ENCODE measurements around the gene AGAP1.
"Not testable (repeated sequence)": the region's sequence is repeated elsewhere in the genome, so short reads cannot be mapped to it uniquely, and the experiment has no call there.

Gene AGAP1

DNA sequence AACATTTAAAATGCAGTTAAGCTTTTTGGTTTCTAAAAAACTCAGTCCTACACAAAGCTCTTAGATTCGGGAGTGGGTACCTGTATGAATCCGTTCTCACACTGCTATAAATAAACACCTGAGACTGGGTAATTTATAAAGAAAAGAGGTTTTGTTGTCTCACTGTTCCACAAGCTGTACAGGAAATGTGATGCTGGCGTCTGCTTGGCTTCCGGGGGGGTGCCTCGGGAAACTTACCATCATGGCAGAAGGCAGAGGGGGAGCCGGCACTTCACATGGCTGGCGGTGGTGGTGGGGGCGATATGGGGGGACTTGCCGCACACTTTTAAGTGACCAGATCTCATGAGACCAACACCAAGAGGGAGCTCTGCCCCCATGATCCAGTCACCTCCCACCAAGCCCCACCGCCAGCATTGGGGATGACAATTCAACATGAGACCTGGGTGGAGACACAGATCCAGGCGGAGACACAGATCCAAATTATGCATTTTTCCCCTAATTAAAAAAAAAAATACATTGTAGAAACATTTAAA lies 451.8 kb downstream of the AGAP1 start:
- DNase-seq (ENCODE audit: low spot score) = no peak

DNA sequence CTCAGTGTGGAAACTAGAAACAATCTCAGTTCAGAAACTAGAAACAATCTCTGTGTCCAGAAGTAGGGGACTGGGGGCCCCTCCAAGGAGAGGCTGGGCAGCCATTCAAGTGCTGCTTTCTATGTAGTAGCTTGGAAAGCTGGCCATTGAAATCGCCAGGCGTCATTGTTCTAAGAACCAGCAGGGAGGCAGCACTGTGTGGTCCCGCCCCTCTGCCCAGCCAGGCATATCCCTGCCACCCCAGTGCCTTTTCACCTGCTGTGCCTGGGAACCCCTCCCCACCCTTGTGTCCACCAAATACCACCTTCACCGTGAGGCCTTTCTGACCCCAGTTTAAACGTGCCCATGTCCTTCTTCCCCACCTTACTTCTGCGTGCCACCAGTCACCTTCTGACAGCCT lies 452.7 kb downstream of the AGAP1 start:
- no peak for DNase-seq (ENCODE audit: low spot score)

DNA sequence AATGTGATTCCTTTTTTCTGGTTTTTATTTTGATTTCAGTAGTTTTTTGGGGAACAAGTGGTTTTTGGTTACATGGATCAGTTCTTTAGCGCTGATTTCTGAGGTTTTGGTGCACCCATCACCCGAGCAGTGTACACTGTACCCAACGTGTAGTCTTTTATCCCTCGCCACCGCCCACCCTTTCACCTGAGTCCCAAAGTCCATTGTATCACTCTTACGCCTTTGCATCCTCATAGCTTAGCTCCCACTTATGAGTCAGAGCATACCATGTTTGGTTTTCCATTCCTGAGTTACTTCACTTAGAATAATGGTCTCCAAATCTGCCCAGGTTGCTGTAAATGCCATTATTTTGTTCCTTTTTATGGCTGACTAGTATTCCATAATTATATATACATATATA lies 453.2 kb downstream of the AGAP1 start:
- DNase-seq (ENCODE audit: low spot score) = not testable (repeated sequence)

DNA sequence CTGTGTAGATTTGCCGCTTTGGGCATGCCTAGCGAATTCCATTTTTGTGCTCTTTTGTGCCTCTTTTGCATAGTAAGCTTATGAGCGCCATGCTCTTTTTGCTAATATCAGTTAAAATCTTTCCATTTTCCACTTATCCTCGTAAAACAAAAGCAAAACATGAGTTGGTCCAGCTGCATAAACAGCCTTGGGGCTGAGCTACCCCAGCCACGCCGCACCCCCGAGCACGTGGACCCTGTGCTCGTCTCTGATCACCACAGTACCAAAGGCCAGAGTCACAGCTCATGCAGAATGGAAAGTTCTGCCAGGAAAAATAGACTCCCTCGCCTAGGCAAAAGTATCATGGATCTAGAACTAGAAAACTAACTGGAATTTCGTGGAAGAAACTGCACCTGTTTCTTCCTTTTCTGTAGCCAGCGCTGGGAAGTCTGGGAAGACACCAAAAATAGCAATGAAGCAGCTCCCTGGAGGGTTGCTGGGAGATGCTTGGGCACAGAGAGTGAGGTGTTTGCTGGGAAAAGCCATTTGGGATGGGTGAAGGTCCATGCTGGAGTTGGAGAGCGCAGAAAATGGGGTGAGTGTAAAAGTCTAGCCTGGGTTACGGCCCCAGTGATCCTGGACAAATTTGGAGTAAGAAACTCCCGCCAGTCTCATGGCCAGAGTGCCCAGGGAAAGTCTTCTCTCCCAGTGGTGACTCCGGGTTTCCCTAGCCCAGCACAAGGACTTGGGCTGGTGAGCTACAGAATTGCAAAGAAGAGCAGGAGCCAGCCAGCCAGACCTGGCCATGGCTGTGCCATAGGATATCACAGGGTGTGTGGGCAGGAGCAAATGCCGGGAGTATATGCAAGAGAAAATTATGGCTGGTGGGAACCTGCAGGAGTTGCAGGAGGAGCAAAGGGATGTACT lies 456.0 kb downstream of the AGAP1 start:
- DNase-seq (ENCODE audit: low spot score) = no peak

DNA sequence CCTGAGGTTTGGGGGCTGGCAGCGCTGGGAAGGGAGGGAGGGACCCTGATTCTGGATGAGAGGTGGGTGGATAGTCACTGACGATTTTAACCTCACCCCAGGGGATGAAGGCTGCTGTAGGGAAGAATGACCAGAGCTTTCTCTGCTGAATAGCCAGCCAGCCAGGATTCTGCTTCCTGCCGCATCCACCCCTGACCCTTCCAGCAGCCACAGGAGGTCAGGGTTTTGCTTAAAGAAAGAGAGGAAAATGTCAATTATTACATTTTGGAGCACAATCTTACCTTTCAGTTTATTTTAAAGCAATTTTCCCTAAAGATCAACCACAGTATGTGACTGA lies 456.6 kb downstream of the AGAP1 start:
- no peak for DNase-seq (ENCODE audit: low spot score)

DNA sequence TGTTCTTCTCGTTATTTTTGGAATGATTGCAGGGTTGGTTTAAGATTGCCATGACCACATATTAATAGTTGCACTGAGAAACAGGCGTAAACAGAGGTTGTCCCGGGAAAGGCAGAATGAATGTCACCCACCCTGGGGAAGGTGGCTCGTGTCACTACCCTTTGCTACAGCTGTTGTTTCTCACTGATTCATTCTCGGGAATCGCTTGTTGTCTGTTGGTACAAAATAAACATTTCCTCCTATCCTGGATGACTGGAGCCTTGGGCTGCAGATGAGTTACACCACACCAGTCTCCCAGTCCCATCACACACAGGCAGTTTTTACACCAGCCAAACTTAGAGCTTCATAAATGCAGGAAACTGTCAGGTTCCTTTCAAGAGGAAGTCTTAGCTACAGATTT lies 457.6 kb downstream of the AGAP1 start:
- DNase-seq (ENCODE audit: low spot score) = no peak

DNA sequence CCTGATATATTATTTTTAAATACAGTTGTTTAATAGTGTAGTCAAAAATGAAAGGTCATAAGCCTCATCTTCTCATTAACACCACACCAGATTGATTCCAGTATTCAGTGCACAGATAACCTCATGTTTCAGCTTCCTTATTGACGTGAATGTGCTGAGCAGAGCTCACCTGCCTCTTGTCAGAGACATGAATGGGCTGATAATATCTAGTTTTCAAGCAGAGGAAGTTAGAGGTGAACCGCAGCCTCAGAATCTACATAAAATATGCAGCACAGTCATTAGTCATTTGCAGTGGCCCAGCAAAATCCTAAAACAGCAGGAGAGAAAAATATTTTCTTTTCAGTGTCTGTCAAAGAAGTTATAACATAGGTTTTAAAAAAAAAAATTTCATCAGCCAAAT lies 458.1 kb downstream of the AGAP1 start:
- no peak for DNase-seq (ENCODE audit: low spot score)

DNA sequence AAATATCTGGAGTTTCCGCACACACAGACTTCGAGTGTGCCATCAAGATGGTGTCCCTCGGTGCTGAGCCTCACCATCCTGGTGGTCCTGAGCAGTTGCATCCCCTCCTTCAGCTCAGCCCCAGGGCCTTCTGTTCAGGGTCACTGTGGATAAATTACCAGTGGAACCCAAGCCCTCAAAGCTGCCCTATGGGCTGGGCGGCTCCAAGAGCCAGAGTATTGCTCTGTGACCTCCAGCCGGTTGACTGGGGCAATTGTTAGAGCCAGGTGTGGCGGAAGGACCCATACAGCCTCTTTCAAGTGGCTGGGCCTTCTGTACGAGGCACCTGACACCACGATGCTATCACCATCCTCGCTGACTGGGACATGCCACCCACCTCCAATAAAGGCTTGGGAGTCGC lies 458.9 kb downstream of the AGAP1 start:
- DNase-seq (ENCODE audit: low spot score) = no peak

DNA sequence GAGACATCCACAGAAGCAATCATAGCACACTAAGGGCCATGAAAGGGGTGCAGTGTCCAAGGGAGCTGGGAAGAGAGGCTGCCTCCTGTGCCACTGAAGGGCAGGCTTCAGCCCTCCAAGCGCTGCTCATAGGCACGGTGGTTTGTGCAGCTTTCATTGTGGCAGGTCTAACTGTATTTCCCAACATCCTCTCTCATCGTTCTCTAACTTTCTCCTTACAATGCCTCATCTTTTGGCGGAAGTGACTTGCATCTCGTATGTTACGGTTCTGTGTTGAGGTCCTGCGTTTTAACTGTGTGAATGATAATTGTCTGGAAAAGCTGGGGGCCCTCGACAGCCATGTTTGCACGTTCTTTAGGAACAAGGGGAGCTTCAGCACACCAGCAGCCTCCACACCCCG lies 460.4 kb downstream of the AGAP1 start:
- DNase-seq (ENCODE audit: low spot score) = no peak

DNA sequence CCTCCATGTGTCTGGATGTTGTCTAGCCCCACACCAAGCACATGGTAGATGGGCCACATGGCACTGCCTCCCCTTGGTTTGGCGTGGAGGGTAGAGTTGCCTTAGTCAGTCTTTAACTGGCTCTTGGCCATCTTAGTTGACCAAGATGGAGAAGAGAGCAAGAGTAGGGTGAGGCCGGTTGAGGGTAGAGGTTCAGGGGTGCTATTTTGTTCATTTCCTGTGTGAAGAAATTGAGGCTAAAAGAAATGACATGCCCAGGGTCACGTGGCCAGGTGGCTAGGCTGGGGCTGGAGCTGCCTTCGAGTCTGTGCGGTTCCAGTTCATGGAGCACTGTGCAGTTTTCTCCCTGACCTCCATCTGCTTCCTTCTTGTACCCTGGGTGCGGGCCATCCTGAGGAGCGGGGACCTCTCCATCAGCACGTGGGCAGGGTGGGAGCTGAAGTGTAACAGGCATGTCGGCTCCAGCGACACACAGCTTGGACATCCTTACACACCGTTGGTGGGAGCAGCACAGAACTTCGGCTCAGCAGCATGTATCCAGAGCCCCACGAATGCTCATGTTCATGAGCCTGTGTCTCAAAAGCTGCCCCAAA lies 461.1 kb downstream of the AGAP1 start:
- no peak for DNase-seq (ENCODE audit: low spot score)

DNA sequence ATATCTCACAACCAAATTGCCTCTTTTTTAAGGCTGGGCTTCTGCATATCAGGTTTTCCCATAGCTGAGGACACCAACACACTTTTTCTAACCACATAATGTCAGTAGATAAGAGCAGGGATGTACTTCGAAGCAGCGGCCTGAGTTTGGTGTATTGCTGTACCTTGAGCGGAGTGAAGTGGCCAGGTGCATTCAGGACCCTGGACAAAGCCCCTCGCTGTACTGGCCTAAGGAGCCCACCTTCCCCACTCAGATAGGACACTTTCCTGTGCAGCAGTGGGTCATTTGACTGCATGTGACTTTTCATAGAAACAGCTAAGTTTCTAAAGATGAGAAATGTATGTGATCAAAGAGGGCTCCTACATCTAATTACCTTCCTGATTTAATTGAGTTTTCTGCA lies 461.8 kb downstream of the AGAP1 start:
- no peak for DNase-seq (ENCODE audit: low spot score)

DNA sequence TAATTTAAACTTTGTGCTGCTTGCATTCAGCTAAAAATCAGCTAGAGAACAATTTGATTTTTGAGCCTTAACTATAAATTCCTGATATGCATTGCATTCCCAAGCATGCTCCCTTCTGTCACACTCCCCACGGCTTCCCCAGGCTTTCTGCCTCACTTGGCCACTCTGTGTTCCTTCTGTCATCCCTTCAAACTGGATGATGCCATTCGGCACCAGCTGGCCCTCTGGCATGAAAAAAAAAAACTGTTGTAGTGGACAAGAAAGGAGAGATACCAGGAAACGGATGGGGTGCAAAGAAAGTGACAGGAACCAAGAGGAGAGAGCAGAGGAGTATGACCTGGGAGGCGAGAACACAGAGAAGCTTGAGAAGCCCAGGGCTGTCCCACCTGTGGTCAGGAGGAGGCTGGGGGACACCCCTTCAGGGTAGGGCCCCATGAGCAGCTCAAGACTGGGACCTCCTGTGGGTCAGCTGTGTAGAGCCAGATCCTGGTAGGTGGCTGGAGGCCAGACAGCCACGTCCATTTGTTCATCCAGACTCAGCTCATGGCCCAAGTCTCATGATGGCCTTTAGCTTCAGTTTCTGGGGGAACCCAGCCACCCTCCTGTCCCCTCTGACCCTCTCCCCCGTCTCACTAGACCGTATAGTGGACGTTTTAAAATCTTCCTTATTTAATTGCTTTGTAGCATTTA lies 462.6 kb downstream of the AGAP1 start:
- no peak for DNase-seq (ENCODE audit: low spot score)

DNA sequence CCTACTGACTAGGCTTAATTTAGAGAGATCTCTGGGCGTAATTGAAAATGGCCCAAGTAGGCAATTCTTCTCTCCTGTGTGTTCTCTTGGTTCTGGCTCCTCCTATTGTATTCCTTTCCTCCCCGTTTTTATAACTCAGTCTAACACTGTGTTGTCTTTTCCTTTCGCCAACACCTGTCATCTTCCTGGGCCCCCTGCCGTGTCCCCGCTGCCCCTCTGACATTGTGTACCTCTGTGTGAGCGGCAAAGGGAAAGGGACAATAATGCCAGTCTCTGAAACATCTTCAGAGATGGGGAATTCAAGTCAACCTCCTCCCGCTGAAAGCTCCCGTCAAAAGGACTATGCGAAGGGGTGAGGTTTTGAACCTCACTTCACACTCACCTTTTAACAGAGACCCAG lies 463.4 kb downstream of the AGAP1 start:
- DNase-seq (ENCODE audit: low spot score) = no peak

DNA sequence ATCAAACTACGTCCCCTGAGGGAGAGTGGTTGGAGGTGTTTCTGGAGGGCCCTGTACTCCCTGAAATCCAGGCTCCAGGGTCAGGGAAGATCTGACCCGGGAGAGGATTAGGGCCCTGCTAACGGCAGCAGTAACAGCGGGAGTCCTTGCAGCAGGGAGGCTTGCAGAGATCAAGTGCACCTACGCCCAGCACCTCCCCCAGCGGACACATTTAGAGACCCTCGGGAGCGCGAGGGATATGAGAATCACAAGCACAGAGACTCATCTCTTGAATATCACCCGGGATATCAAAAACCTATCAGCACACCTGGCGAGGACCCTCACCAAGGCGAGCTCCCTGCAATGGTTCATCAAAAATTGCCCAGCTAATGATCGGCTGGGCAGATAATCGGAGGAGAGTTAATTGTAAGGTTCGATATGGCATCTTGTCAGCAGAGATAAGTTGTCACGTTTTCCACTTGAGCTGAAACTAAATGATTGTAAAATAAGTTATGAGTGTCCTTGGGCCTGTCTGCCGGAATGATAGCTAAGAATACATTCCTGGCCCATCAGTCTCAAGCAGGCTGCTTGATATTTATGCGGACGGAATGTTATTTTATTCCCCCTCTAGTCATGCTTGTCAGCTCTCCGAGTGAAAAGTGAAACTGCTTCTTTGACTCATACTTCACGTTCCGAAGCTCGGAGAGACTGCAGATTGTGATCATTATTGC lies 464.5 kb downstream of the AGAP1 start:
- DNase-seq (ENCODE audit: low spot score) = no peak

DNA sequence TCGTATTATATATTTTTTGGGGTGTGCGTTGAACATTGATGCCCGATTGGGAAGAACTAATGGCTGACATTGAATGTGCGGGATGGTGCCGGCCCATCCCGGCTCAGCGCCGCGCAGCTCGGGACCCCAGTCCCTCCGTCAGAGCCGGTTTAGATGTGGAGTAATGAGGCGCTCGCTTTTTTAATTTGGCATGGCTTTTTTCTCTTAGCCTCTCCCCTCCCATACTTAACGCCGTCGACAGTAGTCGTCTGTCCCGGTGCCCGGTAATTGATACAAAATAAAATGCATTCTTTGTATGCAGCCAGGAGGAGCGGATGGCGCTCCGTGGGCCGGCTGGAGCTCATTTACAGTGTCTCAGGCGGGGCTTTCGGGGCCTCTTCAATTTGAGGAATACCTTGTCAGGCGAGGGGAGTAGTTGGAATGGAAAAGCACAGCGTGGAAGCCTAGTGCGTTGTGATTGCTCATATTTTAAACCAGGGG lies 465.1 kb downstream of the AGAP1 start:
- DNase-seq (ENCODE audit: low spot score) = no peak

DNA sequence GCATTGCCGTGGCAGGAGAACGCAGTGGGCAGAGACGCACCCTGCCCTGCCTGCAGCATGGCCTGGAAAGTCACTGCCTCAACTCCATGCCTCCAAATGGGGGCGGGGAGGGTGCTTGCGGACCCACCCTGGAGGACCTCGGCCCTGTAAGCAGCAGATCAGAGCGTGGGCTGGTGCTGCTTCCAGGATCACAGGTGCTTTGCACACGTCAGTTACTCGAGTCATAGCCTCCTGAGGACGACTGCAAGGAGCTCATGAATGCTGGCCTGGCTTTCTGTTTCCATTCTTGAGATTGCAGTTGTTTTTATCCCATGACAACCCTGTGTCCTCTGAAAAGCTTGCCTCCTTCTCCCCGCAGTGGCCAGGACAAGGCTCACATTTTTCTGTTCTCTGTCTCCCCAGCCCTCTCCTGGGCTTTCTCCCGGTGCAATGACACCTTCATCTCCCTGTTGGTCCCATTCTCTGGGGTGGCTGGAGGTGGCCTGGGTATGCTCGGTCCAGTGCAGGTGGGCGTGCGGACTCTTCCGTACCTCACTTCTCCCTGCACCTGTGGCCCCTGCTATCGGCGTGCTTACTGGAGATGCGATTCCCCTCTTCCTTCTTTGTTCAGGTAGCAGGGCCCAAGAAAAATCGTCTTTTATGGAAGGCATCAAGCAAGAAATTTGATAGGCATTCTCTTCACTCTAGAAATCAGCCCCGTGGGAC lies 466.3 kb downstream of the AGAP1 start:
- DNase-seq (ENCODE audit: low spot score) = no peak

DNA sequence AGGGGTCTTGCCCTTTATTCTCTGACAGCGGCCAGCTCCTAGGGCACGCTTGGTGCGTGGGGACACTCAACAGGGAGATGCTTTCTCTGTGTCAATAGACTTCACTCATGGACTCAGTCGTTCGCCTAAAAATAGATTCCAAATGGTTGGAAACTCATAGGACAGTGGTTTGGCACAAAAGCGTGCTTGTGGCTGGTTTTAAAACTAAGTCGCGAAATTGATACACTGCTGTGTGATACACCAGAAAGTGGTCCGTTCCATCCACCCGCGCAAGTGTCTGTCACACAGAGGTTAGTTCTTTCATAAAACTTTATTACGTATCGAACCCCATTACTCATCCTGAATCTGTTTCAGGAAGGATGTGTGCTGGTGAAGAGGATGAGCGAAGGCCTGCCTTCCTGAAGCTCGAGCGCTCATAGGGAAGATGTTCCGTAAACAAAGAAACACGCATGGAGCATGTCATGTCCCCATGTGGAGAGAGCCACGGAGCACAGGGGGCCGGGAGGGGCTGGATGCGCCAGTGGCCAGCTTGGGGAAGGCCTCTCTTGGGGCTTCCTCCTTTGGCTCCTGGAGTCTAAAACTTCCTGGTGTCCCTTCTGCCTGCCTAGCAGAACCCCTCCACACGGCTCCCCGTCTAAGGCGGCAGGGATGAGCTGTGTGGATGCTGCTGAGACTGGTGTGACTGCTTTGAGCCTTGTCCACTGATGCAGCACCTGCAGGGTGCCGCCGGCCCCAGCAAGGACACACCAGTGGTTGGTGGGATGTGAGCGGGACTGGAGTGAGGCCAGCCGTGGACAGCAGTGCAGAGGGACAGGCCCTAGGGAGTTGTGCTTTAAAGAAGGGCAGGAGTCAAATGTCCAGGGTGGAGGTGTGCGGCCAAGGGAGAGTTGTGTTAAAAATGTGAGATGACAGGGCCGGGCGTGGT lies 467.1 kb downstream of the AGAP1 start:
- no peak for DNase-seq (ENCODE audit: low spot score)

DNA sequence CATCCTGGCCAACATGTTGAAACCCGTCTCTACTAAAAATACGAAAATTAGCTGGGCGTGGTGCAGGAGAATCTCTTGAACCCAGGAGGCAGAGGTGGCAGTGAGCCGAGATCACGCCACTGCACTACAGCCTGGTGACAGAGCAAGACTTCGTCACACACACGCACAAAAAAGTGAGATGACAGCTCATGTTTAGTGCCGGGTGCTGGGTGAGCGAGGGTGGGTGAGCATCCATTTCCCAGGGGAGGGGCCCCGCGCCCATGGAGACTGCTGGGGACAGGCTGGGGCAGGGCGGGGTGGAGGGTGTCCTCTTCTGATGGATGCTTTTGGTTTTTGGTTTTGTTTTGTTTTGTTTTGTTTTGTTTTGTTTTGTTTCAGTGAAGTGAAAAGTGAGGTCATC lies 467.9 kb downstream of the AGAP1 start:
- no peak for DNase-seq (ENCODE audit: low spot score)

DNA sequence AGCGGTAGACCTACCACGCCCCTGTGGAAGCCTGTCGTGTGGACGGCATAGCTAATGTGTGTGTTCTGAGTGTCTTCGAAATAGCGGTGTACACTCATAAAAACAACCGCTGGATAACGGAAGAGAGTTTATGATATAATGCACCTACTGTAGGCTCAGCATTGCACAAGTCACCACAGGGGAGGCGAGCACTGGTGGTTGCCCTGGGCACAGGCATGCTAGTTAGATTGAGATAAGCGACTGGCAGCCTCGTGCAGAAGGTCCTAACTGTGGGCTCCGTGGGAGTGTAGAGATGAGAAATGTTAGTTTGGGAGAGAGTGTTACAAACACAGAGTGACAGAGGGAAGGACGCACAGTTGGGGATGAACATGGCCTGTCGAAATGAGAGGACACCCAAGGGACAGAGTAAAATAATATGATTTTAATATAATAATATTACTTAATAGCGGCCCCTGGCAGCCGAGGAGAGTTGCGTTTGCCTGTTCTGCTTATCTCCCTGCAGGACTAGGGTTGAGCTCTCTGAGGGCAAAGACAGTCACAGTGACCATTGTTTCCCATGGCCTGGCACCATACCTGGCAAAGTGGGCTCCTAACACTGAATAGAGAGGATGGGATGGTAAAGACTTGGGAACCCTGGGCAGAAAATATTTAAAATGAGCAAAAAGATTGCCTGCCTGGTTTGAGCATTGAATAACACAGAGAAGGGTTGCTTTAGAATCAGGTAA lies 470.2 kb downstream of the AGAP1 start:
- DNase-seq (ENCODE audit: low spot score) = no peak

All from left forelimb (tissue), 1 donor.